ENCODE measurements around the gene CTAG1A. TPM values are rescaled to one million over a fixed set of nuclear protein-coding genes. Genes with fewer than 3 reads are reported as not detected.
"Not testable (repeated sequence)": the region's sequence is repeated elsewhere in the genome, so short reads cannot be mapped to it uniquely, and the experiment has no call there.

Gene CTAG1A
- total RNA-seq, 1 donor from 2014 or later = not detected

DNA sequence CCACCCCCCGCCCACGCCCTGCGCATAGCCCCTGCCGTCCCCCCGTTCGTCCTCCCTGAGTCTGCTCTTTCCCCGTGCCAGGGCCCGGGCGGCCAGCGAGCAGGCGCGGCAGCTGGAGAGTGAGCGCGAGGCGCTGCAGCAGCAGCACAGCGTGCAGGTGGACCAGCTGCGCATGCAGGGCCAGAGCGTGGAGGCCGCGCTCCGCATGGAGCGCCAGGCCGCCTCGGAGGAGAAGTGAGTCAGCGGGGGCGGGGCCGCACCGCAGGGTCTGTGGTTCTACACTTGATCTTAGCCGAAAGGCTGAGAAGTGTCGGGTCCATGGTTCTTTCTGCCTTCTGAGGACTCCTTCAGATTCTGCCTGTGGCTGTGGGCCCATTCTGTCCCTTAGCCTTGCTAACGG lies 24.6 kb upstream of the CTAG1A start:
- DNase-seq (ENCODE audit: low spot score) = not testable (repeated sequence)

GRCh38 chrX:154562295-154562694 lies 22.6 kb upstream of the CTAG1A start:
- DNase-seq (ENCODE audit: low spot score); intact Hi-C loops (cut with DNase I): not testable (repeated sequence)
- peak; percentile 60 for ATAC-seq

More for the DNA sequence above, 24.6 kb upstream of the CTAG1A start:
- ATAC-seq; intact Hi-C loops (cut with DNase I): not testable (repeated sequence)

GRCh38 chrX:154570361-154570760 lies 14.6 kb upstream of the CTAG1A start:
- DNase-seq (ENCODE audit: low spot score); intact Hi-C loops (cut with DNase I): not testable (repeated sequence)
- peak; percentile 43 for ATAC-seq

DNA sequence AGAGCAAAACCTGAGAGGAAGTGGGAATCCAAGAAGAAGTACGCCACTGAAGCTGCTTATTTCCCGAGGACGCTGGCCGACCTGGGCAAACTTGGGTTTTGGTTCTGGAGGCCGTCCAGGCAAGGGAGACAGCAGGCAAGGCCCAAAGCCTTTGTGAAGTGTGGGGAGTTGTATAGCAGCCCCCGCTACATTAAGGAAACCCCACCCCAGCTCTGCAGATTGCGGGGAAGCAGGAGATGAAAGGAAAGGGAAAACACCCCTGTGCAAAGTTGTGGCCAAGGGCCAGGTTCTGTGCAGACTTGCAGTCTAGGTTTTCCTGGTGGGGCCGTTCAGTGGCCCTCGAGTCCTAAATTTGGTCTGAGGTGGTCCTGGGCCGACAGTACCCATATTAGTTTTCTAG lies 11.9 kb upstream of the CTAG1A start:
- DNase-seq (ENCODE audit: low spot score); intact Hi-C loops (cut with DNase I); ATAC-seq: not testable (repeated sequence)

DNA sequence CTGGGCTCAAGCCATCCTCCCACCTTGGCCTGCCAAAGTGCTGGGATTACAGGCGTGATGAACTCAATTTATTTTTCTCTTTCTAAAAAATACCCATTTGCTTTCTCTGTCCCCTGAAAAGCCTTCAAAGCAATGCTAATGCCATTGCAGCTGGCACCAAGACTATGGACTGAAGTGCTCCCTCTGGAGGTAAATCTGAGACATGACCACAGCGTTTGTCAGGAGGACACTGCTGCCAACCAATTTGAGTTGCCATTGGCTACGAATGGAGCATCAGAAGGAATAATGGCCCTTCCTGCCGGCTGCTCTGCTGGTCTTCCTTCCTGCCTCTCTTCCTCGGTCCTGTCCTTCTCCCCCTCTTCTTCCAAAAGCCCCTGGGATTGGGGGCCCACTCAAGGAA lies 9.9 kb upstream of the CTAG1A start:
- ATAC-seq = peak; percentile 63
- intact Hi-C loops (cut with DNase I); DNase-seq (ENCODE audit: low spot score): not testable (repeated sequence)

- peak; percentile 67 for ATAC-seq
- DNase-seq (ENCODE audit: low spot score); intact Hi-C loops (cut with DNase I): not testable (repeated sequence)
Measured at GRCh38 chrX:154582994-154583393, 1.9 kb upstream of the CTAG1A start.

GRCh38 chrX:154590415-154590814 lies 5.5 kb downstream of the CTAG1A start:
- DNase-seq (ENCODE audit: low spot score); intact Hi-C loops (cut with DNase I); ATAC-seq: not testable (repeated sequence)

DNA sequence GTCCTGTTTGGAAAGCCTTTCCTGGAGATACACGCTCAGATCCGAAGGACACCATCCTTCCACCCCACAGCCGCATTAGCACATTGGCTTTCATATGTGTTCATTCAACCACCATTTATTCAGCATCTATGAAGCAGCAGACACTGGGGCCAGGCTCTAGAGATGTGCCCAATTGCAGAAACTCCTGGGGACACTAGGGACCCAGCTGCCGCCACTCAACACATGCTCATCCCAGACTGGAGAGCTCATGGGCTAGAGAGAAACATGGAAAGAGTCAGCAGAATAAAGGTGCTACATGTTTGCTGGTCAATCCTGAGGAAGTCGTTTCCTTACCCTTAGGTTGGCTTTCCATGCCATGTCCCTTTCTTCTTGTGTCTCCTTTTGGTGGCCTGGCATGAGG lies 7.6 kb downstream of the CTAG1A start:
- intact Hi-C loops (cut with DNase I) = no loop called here
- DNase-seq (ENCODE audit: low spot score) = no peak
- ATAC-seq = no peak

GRCh38 chrX:154593201-154593600 lies 8.3 kb downstream of the CTAG1A start:
- DNase-seq (ENCODE audit: low spot score) = no peak
- no peak for ATAC-seq
- intact Hi-C loops (cut with DNase I) = no loop called here

DNA sequence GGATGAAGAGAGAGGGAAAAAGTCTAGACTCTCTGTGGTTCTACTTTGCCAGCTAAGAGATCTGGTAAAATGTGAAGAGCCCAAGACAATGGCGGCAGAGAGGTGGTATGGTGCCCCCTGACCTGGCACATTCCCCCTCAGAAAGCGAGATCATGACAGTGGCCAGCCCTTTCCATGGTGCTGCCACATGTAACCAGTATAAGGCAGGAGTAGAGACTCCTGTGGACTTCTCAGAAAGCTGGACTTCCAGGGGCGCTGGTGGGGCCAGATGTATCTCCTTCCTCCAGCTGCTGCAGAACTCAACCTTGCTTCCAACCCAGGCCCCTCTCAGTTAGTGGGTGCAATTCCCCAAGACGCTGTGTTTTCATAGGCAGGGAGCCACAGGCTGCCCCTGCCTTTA lies 9.6 kb downstream of the CTAG1A start:
- no peak for DNase-seq (ENCODE audit: low spot score)
- intact Hi-C loops (cut with DNase I) = no loop called here
- ATAC-seq = no peak

DNA sequence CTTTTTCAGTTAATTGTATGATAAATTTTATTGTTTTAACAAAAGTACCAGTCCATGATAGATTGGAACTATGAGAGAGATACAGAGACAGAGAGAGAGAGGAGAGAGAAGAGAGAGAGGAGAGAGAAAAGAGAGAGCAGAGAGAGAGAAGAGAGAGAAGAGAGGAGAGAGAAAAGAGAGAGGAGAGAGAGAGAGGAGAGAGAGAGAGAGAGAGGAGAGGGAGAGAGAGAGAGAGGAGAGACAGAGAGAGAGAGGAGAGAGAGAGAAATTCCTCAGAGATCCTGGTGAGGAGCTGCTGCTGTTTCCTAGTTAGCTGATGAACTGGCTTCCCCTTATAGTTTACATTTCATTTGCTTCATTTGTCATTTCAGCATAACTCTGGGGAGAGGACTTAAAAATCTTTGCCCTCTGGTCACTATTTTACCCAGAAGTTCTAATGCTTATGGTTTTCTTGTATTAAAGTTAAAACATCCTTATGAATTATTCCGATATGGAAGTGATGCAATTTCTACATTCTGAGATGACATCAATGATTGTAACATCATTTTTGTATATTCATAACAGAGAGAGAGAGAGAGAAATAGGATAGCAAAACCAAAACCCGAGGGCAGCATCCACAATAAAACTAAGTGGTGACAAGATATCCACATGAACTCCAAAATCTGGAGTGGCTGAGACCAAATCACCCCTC lies 10.8 kb downstream of the CTAG1A start:
- ATAC-seq (no peak), DNase-seq (ENCODE audit: low spot score) (no peak)
- intact Hi-C loops (cut with DNase I) = no loop called here

DNA sequence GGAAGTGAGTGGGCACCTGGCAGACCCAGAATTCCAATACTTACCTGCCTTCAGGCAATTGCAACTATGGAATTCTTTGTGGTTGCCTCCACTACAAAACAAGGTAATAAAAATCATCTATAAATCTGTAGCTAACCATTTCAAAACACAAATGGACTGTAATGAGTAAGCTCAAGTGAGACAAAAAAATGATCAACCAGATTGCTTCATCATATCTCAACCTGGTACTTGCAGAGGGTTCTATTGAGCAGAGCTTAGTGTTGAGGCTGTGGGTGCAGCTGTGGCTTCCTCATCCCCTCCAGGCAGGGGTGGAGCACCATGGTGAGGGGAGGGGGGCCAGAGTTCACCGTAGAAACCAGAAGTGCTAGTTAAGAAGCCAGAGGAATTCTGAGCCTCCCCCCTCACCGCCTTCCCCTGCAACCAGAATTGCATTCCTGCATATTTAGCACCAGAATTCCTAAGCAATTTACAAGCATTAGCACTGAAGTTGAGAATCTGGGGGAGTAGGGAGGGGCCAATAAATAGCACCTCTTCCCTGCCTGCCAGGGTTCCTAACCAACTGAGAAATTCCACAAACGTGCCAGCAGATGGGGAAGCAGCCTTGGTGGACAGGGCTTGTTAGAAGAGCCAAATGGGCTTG lies 11.5 kb downstream of the CTAG1A start:
- intact Hi-C loops (cut with DNase I) = no loop called here
- ATAC-seq (no peak), DNase-seq (ENCODE audit: low spot score) (no peak)

DNA sequence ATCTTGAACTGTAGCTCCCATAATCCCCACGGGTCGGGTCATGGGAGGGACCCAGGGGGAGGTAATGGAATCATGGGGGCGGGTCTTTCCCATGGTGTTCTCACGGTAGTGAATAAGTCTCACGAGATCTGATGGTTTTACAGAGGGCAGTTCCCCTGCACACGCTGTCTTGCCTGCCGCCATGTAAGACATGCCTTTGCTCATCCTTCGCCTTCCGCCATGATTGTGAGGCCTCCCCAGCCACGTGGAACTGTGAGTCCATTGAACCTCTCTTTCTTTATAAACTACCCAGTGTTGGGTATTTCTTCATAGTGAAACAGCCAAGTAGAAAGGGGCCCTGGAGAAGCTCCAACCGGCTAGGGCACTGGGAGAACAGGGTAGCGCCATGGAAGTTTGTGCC lies 12.3 kb downstream of the CTAG1A start:
- no peak for ATAC-seq
- intact Hi-C loops (cut with DNase I) = no loop called here
- DNase-seq (ENCODE audit: low spot score) = no peak

DNA sequence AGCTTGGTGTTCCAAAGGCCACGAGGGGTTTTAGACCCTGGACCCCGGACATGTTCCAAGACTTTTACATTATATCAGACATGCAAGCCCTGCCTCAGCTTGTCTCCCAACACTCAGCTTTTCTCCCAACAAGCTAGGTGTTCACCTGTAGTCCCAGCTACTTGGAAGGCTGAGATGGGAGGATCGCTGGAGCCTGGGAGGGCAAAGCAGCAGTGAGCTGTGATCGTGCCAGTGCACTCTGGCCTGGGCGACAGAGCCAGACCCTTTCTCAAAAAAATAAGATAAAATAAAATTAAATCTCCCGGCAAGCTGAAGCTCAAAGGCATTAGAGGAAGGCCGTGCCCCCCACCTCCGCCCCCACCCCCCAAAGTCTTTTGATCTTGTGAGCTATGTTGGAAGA lies 13.7 kb downstream of the CTAG1A start:
- intact Hi-C loops (cut with DNase I) = no loop called here
- no peak for DNase-seq (ENCODE audit: low spot score)
- no peak for ATAC-seq

GRCh38 chrX:154599531-154599930 lies 14.6 kb downstream of the CTAG1A start:
- no peak for ATAC-seq

DNA sequence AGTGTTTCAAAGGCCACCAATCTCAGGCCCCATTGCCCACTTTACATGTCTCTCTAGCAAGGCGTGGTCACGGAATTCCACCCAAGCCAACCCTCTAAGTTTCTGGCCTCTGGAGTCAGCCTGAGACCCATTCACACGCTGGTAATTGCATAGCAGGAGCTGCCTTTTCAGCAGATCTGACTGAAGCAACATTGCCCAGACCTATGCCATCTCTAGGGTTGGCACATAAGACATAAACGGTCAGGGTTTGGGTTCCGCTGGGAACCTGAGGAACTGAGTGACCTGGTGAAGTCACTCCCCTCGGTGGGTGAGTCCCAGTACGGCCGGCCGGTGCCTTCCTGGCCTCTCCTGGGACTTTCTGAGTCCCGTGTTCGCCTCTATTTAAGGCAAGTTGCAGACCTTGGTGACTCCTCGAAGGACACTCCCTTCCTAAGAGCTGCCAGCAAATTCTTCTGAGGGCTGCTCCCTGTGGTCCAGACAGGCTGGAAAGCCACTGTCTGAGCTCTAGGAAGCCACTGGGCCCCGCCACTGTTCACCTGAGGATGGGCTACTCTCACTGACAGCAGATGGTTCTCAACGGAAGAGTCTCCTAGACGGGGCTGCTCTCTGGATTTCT lies 15.9 kb downstream of the CTAG1A start:
- DNase-seq (ENCODE audit: low spot score) (no peak), ATAC-seq (no peak)
- intact Hi-C loops (cut with DNase I) = no loop called here

More at GRCh38 chrX:154599531-154599930, 14.6 kb downstream of the CTAG1A start:
- intact Hi-C loops (cut with DNase I) = no loop called here
- DNase-seq (ENCODE audit: low spot score) = no peak

DNA sequence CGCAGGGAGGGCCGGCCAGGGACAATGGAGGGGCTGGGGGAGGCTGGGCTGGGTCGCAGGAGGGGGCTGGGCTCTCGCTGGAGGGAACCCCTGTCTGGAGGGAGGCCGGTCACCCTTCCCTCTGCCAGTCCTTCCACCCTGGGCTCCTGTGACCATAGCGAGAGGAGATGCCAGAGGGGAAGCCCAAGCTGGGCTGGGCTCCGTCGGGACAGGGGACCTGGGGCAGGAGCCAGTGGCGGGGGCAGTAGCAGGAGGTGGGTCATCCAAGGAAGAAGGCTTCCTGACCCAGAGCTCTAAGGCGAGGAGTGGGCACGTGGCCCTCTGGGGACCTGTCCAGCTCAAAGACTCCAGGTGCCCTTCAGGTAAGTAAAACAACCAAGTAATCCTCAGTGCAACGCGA lies 17.3 kb downstream of the CTAG1A start:
- DNase-seq (ENCODE audit: low spot score) = no peak
- intact Hi-C loops (cut with DNase I) = no loop called here
- no peak for ATAC-seq

- DNase-seq (ENCODE audit: low spot score) = no peak
- intact Hi-C loops (cut with DNase I) = no loop called here
- ATAC-seq = no peak
Measured at GRCh38 chrX:154602766-154603437, 18.0 kb downstream of the CTAG1A start.

Measured in sciatic nerve (tissue), 2 donors.